A549 treated with Mapracorat at 1 μM for 4 hours (cell line): ENCODE results near the gene HYKK. TPM values are rescaled to one million over a fixed set of nuclear protein-coding genes. Genes with fewer than 3 reads are reported as not detected.

Experiments used
- total RNA-seq: library from RNA; stranded (reverse); fragments of 200-300 nt; extraction: Qiagen RNA extraction; gene quantifications from 5 replicates; pipeline ENCODE4 v1.2.3, GENCODE V29; 2022

Gene HYKK, protein sequence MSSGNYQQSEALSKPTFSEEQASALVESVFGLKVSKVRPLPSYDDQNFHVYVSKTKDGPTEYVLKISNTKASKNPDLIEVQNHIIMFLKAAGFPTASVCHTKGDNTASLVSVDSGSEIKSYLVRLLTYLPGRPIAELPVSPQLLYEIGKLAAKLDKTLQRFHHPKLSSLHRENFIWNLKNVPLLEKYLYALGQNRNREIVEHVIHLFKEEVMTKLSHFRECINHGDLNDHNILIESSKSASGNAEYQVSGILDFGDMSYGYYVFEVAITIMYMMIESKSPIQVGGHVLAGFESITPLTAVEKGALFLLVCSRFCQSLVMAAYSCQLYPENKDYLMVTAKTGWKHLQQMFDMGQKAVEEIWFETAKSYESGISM
- 5.3 to 7.1 TPM (median 6.2 TPM) in 5 replicates for total RNA-seq

DNA sequence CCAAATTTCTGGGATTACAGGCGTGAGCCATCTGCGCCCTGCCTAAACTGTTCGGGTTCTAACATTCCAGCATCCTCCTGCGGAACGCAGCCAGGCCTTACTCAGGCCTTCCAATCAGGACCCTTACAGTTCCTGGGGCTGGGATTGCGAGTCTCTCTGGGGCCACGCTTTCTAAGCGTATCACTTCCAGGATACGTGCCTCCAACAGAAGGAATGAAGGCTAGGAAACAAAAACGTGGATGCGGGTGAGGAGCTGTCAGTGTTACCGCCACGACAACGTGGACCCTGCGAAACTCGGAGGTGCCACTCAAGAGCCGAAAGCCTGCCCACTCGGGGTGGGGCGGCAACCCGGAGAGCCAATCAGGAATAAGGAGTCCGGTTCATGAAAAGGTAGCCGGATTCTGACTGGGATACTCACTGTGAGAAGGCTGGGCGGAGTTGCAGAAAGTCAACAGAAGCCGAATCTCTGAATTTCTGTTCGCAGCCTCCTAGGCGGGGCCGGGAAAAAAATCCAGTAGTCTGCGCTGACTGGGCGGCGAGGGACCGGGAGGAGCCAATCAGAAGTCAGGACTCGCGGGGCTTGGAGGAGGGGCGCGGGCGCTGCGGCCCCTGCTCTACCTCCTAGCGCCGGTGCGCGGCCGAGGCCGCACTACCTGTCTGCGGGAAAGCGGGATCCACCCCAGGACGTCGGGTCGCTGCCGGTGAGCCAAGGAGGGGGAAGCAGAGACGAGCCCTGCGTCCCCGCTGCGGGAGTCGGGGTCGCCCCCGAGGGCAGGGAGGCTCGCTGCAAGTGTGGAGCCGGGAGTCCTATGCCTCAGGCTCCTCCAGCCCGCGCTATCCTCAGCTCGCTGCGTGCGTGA is at the start of gene HYKK:
Gene HYKK, plus strand, starts transcription at position 607 of the 860 bp plus-strand sequence. CDS start 5,512 bp downstream, outside the sequence.

DNA sequence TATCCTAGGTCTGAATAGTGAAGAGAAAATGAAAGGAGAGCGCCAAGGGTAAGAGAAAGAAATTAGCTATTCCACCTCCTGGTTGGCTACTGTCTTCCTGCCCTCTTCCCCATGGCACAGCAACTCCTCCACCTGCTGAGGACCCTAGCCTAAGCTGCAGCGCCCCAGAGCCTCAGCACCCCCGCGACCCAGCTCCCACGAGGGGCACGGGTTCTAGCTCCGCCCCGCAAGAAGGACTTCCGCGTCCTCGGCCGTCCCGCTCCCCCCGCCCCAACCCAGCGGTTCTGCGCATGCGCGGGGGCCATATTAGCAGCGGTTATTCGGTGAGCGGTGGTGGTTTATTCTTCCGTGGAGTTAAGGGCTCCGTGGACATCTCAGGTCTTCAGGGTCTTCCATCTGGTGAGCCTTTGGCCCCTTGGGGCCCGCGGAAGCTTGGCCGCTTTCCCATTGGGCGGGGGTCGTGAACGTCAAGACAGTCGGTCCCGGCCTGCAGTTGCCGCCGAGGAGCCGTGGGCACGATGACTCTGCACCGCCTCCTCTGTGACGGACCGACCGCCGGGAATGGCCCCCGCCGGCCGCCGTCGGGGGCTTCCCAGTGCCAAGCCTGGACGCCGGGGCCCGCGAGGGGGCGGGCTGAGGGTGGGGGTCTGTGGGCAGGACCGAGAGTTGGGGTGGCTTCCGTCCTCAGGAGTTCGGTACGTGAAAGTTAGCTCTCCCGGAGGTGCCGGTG is 32.9 kb downstream of the HYKK start, which contains the start of gene PSMA4:
Gene PSMA4, plus strand, starts transcription at position 304 of the 730 bp plus-strand sequence. CDS start 1,484 bp downstream, outside the sequence.

DNA sequence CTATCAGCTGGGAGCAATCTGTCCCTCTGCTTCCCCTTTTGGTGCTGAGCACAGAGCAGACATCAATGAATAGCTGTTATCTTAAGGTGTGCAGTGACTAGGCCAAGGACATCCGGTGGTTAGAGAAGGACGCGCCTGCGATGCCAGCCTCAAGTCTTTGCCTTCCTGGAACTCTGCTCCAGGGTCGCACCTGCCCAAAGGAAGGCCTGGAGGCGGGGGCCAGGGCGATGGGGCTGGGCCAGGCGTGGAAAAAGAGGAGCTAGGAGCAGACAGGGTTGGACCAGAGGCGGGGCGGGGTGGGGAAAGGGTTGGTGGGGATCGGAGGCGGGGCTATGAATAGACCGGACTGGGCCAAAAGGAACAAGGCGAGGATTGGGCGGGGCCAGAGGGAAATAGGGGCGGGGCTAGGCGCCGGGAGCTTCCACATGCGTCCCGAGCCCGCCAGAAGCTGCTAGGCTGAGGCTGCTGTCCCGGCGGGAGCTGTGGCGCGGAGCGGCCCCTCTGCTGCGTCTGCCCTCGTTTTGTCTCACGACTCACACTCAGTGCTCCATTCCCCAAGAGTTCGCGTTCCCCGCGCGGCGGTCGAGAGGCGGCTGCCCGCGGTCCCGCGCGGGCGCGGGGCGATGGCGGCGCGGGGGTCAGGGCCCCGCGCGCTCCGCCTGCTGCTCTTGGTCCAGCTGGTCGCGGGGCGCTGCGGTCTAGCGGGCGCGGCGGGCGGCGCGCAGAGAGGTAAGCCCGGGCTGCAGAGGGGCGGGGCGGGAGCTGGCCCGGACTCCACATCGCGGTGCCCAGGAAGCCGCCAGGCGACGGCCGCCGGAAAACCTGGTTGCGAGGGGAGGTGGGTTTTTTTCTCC is 57.9 kb downstream of the HYKK start, which contains the start of gene CHRNA5:
Gene CHRNA5, plus strand, starts transcription at position 424 of the 854 bp plus-strand sequence. Its CDS starts 200 bp downstream, at position 624.

Other genes starting within 250 kb of the HYKK start
- gene DNAJA4, start 243.0 kb upstream of the HYKK start, total RNA-seq: not detected in 5 replicates
- 80.3 to 109 TPM (median 88.0 TPM) in 5 replicates for gene SKIC8, start 208.0 kb upstream of the HYKK start, total RNA-seq
- gene CRABP1, start 167.2 kb upstream of the HYKK start, total RNA-seq: 1.2 to 2.2 TPM (median 1.7 TPM) in 5 replicates
- gene IREB2, start 69.4 kb upstream of the HYKK start, total RNA-seq: 31.0 to 51.2 TPM (median 44.7 TPM) in 5 replicates
- gene PSMA4, start 32.9 kb downstream of the HYKK start, total RNA-seq: 378 to 519 TPM (median 383 TPM) in 5 replicates
- 28.6 to 35.1 TPM (median 32.2 TPM) in 5 replicates for gene CHRNA5, start 57.9 kb downstream of the HYKK start, total RNA-seq
- 0.26 to 1.0 TPM (median 0.36 TPM) in 5 replicates for gene CHRNA3, start 113.4 kb downstream of the HYKK start, total RNA-seq
- gene CHRNB4, start 133.6 kb downstream of the HYKK start, total RNA-seq: 0.87 to 1.6 TPM (median 1.1 TPM) in 5 replicates